Astrocyte of the spinal cord (primary cell): ENCODE measurements around the gene CATSPER1.
A peak's percentile ranks its signal among the peaks of the same experiment; 100 is the strongest.
"Not testable (repeated sequence)": the region's sequence is repeated elsewhere in the genome, so short reads cannot be mapped to it uniquely, and the experiment has no call there.

Source experiments
- DNase-seq: peaks from one replicate; pipeline ENCODE4 v3.0.0; 2011; ENCODE audit warnings: low read depth, low spot score
- H3K4me3 ChIP-seq: 2 replicates; pipeline ENCODE4 v1.5.1; 2011; ENCODE audit warnings: low read depth, mild to moderate bottlenecking, low read length, moderate library complexity
- CTCF ChIP-seq: IDR thresholded peaks from 2 replicates; pipeline ENCODE4 v1.5.1; 2012; ENCODE audit warnings: low read depth, mild to moderate bottlenecking, low read length, inconsistent platforms
- in situ Hi-C: cut with HindIII; loops from 2 replicates; pipeline ENCODE4 v1.10.0; 2017; ENCODE audit warnings: low sequenced_read_pairs

The CATSPER1 gene

GRCh38 chr11:66039765-66040164 is 13.5 kb upstream of the CATSPER1 start:
- in situ Hi-C loops = no loop called here
- H3K4me3 ChIP-seq = no peak overlapping the region
- DNase-seq = no peak
- TF ChIP-seq CTCF = no peak

GRCh38 chr11:66037327-66037726 is 11.0 kb upstream of the CATSPER1 start:
- in situ Hi-C loops = no loop called here
- no peak for TF ChIP-seq CTCF
- DNase-seq = no peak
- H3K4me3 ChIP-seq = no peak overlapping the region

- TF ChIP-seq CTCF = no peak
- H3K4me3 ChIP-seq = no peak overlapping the region
- no peak for DNase-seq
- in situ Hi-C loops = no loop called here
These were observed 10.0 kb upstream of the CATSPER1 start for GRCh38 chr11:66036334-66036710.

GRCh38 chr11:66035653-66036333 is 9.5 kb upstream of the CATSPER1 start:
- no peak for DNase-seq
- in situ Hi-C loops = no loop called here
- no peak for TF ChIP-seq CTCF
- H3K4me3 ChIP-seq = no peak overlapping the region

GRCh38 chr11:66032957-66033735 is 6.9 kb upstream of the CATSPER1 start:
- no peak overlapping the region for H3K4me3 ChIP-seq
- no peak for TF ChIP-seq CTCF
- in situ Hi-C loops = no loop called here
- DNase-seq = no peak

GRCh38 chr11:66023186-66023440 is 3.2 kb downstream of the CATSPER1 start:
- in situ Hi-C loops, H3K4me3 ChIP-seq, DNase-seq: not testable (repeated sequence)

- H3K4me3 ChIP-seq = no peak overlapping the region
- TF ChIP-seq CTCF = peak; percentile 96
- peak; percentile 56 for DNase-seq
- in situ Hi-C loops = no loop called here
These were observed 3.7 kb downstream of the CATSPER1 start for GRCh38 chr11:66022401-66023185.
